Prostate gland (tissue), 2 donors: ENCODE measurements around the gene LOXHD1. TPM values are rescaled to one million over a fixed set of nuclear protein-coding genes. Genes with fewer than 3 reads are reported as not detected.

ENCODE experiments used
- DNase-seq: peaks from one replicate; pipeline ENCODE4 v3.0.0-alpha.2; 2019; ENCODE audit warnings: low spot score
- H3K27ac ChIP-seq, 2 donors: fragments of 200-600 bp; sonication (generic); 2 replicates each; pipeline ENCODE4 v1.5.1; 2017 to 2019
- H3K27me3 ChIP-seq: fragments of 200-600 bp; sonication (generic); replicated peaks from 2 replicates; pipeline ENCODE4 v1.5.1; 2019; ENCODE audit not compliant: insufficient read depth
- H3K36me3 ChIP-seq, 2 donors: fragments of 200-600 bp; sonication (generic); 1 replicate in 1 of 2; 2 replicates in 1 of 2; pipeline versions ENCODE4 v1.5.1 to v1.8.1; 2017 to 2019
- H3K4me1 ChIP-seq: fragments of 200-600 bp; sonication (generic); replicated peaks from 2 replicates; pipeline ENCODE4 v1.5.1; 2019
- H3K4me3 ChIP-seq, 2 donors: fragments of 200-600 bp; sonication (generic); 2 replicates each; pipeline ENCODE4 v1.5.1; 2017 to 2019
- H3K9me3 ChIP-seq: fragments of 200-600 bp; sonication (generic); 2 replicates; pipeline ENCODE4 v1.5.1; 2017
- CTCF ChIP-seq, 4 experiments: fragments of 200-600 bp in 2 of 4; fragments of 450-650 bp in 2 of 4; sonication (generic) in 2 of 4; IDR thresholded peaks; 1 replicate in 3 of 4; 2 replicates in 1 of 4; pipeline ENCODE4 v1.5.1; 2016 to 2019; ENCODE audit warnings: antibody characterized with exemption in 4 of 4, mild to moderate bottlenecking in 2 of 4, moderate library complexity in 2 of 4
- POLR2A ChIP-seq: fragments of 450-650 bp; IDR thresholded peaks from one replicate; pipeline ENCODE4 v1.6.1; 2016; ENCODE audit warnings: antibody characterized with exemption, mild to moderate bottlenecking
- POLR2AphosphoS5 ChIP-seq: sonication (generic); formaldehyde crosslinking; IDR thresholded peaks from one replicate; pipeline ENCODE4 v1.6.1; 2017; ENCODE audit warnings: antibody characterized with exemption
- WGBS: methylation state at CpG from one replicate; pipeline ENCODE4 v1.1.5; 2018; 5-methylcytosine and 5-hydroxymethylcytosine counted together
- intact Hi-C: fragments of 100-400 bp; cut with DNase I; formaldehyde crosslinking; loops from one replicate; pipeline ENCODE4 v1.14.2; 2022
- total RNA-seq, 2 donors: library from RNA; depleted of rRNA; stranded (reverse); fragments of >200 nt; gene quantifications; one replicate each; pipeline ENCODE4 v1.1.0, GENCODE V29; 2016

LOXHD1 gene
- total RNA-seq, 2 donors from 2014 or later = 1.4 TPM; not detected in 1

- DNase-seq = no peak
- no peaks in the 10 kb centered on the region for H3K4me1 ChIP-seq
- WGBS = 70% methylated on average over 7 of the region's 7 CpGs
- TF ChIP-seq POLR2AphosphoS5 (no peak), CTCF (IDR thresholded peaks at IDR 0.05) (no peak), POLR2A (no peak)
- no peaks in the 10 kb centered on the region for H3K9me3 ChIP-seq
- no peak overlapping the region for H3K27ac ChIP-seq
- no peaks in the 10 kb centered on the region for H3K27me3 ChIP-seq
- no peak overlapping the region for H3K4me3 ChIP-seq
- intact Hi-C loops = no loop called here
- no peaks in the 10 kb centered on the region for H3K36me3 ChIP-seq
Measured at GRCh38 chr18:46591783-46592391, 65.1 kb downstream of the LOXHD1 start.

DNA sequence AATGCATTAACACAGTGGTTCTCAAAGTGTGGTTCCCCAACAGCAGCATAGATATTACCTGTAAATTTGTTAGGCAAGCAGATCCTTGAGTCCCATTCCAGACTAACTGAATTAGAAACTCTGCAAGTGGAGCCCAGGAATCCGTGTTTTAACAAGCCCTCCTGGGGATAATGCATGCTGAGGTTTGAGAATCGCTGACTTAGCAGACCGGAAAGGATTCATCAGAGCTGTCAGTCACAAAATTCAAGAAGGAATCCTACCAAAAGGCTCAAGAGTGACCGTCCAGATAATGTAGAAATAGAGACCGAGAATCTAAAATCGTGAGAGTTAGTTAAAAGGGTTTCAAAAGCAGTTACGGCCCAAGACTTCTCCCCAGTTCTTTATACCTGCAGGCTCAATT lies 66.9 kb downstream of the LOXHD1 start:
- Histone ChIP-seq H3K27ac (no peak overlapping the region), H3K4me1 (no peaks in the 10 kb centered on the region), H3K4me3 (no peak overlapping the region), H3K36me3 (no peaks in the 10 kb centered on the region), H3K27me3 (no peaks in the 10 kb centered on the region), H3K9me3 (no peaks in the 10 kb centered on the region)
- intact Hi-C loops = no loop called here
- no peak for DNase-seq
- 52% methylated on average over 7 of the region's 7 CpGs for WGBS
- TF ChIP-seq POLR2A (no peak), CTCF (IDR thresholded peaks at IDR 0.05) (no peak), POLR2AphosphoS5 (no peak)

DNA sequence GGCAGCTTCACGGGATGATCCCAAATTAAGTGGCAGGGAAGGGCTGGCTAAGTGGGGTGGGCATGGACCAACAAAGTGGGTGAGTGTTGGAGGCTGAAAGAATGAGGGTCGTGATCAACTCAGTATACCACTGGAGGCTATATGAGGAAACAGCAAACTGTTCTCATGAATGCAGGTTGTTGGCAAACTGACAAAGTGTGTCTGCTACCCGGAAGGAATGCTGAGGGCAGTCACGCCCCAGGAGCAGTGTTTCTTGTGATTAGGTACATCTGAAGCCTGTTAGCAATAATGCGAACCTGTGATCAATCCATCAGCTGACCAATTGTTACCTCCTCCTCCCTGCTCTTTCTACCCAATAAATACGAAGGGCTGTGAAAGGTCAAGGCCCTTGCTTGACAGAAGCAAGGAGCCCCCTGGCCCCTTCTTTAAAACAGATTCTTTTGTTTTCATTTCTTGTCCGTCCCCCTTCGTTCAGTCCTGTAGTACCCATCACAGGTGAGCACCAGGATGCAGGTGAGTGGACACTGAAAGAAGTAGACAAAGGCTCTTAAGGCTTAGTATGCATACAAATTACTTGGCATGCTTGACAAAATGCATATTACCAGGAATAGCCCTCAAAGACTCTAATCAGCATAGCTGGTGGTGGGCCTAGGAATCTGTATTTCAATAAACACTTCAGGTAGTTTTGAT lies 67.9 kb downstream of the LOXHD1 start:
- no peaks in the 10 kb centered on the region for H3K36me3 ChIP-seq
- intact Hi-C loops = no loop called here
- H3K9me3 ChIP-seq = no peaks in the 10 kb centered on the region
- DNase-seq = no peak
- H3K27me3 ChIP-seq = no peaks in the 10 kb centered on the region
- H3K4me3 ChIP-seq = no peak overlapping the region
- 65% methylated on average over 8 of the region's 8 CpGs for WGBS
- H3K27ac ChIP-seq = no peak overlapping the region
- TF ChIP-seq CTCF (IDR thresholded peaks at IDR 0.05) (no peak), POLR2A (no peak), POLR2AphosphoS5 (no peak)
- H3K4me1 ChIP-seq = no peaks in the 10 kb centered on the region

DNA sequence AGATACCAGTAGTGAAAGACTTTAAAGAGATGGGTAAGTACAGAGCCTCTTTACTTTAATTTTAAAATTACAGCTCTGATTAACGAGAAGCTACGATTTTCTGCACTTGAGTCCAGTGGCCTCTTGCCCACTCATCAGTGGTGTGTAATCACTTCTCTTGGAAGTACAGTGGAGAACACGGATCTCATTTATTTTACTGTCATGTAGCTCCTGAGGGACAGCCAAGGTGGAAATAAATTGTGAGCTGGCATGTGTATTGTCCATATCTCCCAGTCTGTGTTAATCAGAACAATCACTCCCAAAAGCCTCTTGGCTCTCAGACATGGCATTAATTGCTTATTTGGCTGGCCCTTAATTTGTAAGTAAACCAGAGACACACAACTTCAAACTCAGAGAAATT lies 69.4 kb downstream of the LOXHD1 start:
- Histone ChIP-seq H3K27me3 (no peaks in the 10 kb centered on the region), H3K4me1 (no peaks in the 10 kb centered on the region), H3K36me3 (no peaks in the 10 kb centered on the region), H3K9me3 (no peaks in the 10 kb centered on the region), H3K27ac (no peak overlapping the region), H3K4me3 (no peak overlapping the region)
- no peak for DNase-seq
- intact Hi-C loops = no loop called here
- WGBS = 30% methylated on average over 3 of the region's 3 CpGs
- TF ChIP-seq POLR2A (no peak), CTCF (IDR thresholded peaks at IDR 0.05) (no peak), POLR2AphosphoS5 (no peak)

GRCh38 chr18:46583711-46584110 lies 73.3 kb downstream of the LOXHD1 start:
- intact Hi-C loops = no loop called here
- no peak for DNase-seq
- no peak overlapping the region for H3K4me3 ChIP-seq
- no peaks in the 10 kb centered on the region for H3K9me3 ChIP-seq
- H3K27me3 ChIP-seq = no peaks in the 10 kb centered on the region
- TF ChIP-seq POLR2AphosphoS5 = no peak
- TF ChIP-seq POLR2A = no peak
- no peak for TF ChIP-seq CTCF (IDR thresholded peaks at IDR 0.05)
- H3K36me3 ChIP-seq = no peaks in the 10 kb centered on the region
- H3K4me1 ChIP-seq = no peaks in the 10 kb centered on the region
- WGBS = 90% methylated on average over 3 of the region's 3 CpGs
- no peak overlapping the region for H3K27ac ChIP-seq
